Stimulated activated CD8-positive, alpha-beta memory T cell treated with anti-CD3 and anti-CD28 coated beads, Interleukin-7, amount 100 ng/mL, for 4 hours (primary cell): ENCODE data around the gene TMCO6.
"Not testable (repeated sequence)": the region's sequence is repeated elsewhere in the genome, so short reads cannot be mapped to it uniquely, and the experiment has no call there.

ENCODE experiments used
- DNase-seq, 2 donors: peaks; one replicate each; pipeline ENCODE4 v3.0.0-alpha.2; 2020; ENCODE audit warnings: low read depth in 2 of 2

The TMCO6 gene

GRCh38 chr5:140630292-140631035 is 8.8 kb upstream of the TMCO6 start:
- no peak for DNase-seq

- no peak for DNase-seq
These were observed 8.2 kb upstream of the TMCO6 start for GRCh38 chr5:140631036-140631417.

- no peak for DNase-seq
These were observed 7.4 kb upstream of the TMCO6 start for GRCh38 chr5:140631831-140632365.

GRCh38 chr5:140632366-140633020 is 6.8 kb upstream of the TMCO6 start:
- DNase-seq, result peak in 1 of 2 donors; percentile 41

- no peak for DNase-seq
These were observed 6.2 kb upstream of the TMCO6 start, which contains the start of gene CD14 for GRCh38 chr5:140633021-140633471. TSS of gene CD14 (minus strand) at chr5:140633175. CDS start at chr5:140633071, 104 bp downstream.

- no peak for DNase-seq
These were observed 5.8 kb upstream of the TMCO6 start for GRCh38 chr5:140633501-140633900.

- no peak for DNase-seq
These were observed 5.1 kb upstream of the TMCO6 start for GRCh38 chr5:140634103-140634502.

GRCh38 chr5:140635291-140636257 is 3.7 kb upstream of the TMCO6 start:
- DNase-seq, result no peak

GRCh38 chr5:140637371-140638100 is 1.7 kb upstream of the TMCO6 start:
- no peak for DNase-seq

GRCh38 chr5:140638898-140639147 is 428 bp upstream of the TMCO6 start:
- not testable (repeated sequence) for DNase-seq

- DNase-seq, result no peak
These were observed 2.5 kb downstream of the TMCO6 start for GRCh38 chr5:140641716-140642115.

GRCh38 chr5:140642718-140643117 is 3.5 kb downstream of the TMCO6 start:
- no peak for DNase-seq

GRCh38 chr5:140647042-140647419 is 7.8 kb downstream of the TMCO6 start:
- no peak for DNase-seq

- DNase-seq, result no peak
These were observed 19.6 kb downstream of the TMCO6 start for GRCh38 chr5:140658870-140659269.

- not testable (repeated sequence) for DNase-seq
These were observed 21.1 kb downstream of the TMCO6 start for GRCh38 chr5:140660371-140660770.

- DNase-seq, result no peak
These were observed 24.7 kb downstream of the TMCO6 start for GRCh38 chr5:140664030-140664358.

GRCh38 chr5:140664359-140665119 is 25.3 kb downstream of the TMCO6 start, which contains the start of gene WDR55:
TSS of gene WDR55 (plus strand) at chr5:140664904. CDS start at chr5:140664913, 9 bp downstream.
- peak; percentile 92 to 96 for DNase-seq

- not testable (repeated sequence) for DNase-seq
These were observed 31.8 kb downstream of the TMCO6 start for GRCh38 chr5:140671035-140671434.

GRCh38 chr5:140671472-140672125 is 32.3 kb downstream of the TMCO6 start:
- DNase-seq, result no peak
